Measurements from ENCODE around the gene LSR.

LSR gene, protein sequence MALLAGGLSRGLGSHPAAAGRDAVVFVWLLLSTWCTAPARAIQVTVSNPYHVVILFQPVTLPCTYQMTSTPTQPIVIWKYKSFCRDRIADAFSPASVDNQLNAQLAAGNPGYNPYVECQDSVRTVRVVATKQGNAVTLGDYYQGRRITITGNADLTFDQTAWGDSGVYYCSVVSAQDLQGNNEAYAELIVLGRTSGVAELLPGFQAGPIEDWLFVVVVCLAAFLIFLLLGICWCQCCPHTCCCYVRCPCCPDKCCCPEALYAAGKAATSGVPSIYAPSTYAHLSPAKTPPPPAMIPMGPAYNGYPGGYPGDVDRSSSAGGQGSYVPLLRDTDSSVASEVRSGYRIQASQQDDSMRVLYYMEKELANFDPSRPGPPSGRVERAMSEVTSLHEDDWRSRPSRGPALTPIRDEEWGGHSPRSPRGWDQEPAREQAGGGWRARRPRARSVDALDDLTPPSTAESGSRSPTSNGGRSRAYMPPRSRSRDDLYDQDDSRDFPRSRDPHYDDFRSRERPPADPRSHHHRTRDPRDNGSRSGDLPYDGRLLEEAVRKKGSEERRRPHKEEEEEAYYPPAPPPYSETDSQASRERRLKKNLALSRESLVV

DNA sequence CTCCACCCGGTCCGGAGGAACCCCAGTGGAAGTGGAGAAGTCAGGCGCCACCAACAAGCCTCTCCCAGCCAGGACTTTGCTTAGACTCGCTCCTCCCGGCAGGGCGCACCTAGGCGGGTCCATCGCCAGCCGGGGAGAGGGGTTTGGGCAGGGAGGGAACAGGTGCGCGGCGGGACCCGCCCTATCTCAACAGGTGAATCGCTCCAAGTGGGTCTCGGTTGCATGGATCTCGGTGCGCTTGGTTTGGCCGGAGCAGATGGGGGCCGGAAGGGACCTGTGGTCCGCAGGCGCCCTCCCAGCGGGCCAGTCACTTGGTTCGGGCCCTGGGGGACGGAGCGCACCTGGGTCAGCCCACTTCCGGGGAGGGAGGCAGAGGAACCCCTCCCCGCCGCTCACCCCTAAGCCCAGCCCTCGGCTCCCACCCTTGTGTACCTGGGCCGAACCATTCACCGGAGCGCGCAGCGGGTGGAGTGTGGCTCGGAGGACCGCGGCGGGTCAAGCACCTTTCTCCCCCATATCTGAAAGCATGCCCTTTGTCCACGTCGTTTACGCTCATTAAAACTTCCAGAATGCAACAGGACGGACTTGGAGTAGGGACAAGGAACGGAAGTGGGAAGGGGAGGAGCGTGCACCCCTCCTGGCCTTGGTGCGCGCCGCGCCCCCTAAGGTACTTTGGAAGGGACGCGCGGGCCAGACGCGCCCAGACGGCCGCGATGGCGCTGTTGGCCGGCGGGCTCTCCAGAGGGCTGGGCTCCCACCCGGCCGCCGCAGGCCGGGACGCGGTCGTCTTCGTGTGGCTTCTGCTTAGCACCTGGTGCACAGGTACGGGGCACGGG is at the start of gene LSR:
LSR (plus strand) TSS at position 693 of the 836 bp plus-strand sequence; CDS start at position 714, 21 bp downstream.
- peak; percentile 51 to 58 for DNase-seq (ENCODE audit: low read depth in 2 of 2)

- DNase-seq (ENCODE audit: low read depth in 2 of 2): no peak
These were observed 49.3 kb upstream of the LSR start for GRCh38 chr19:35199481-35199880.

- DNase-seq (ENCODE audit: low read depth in 2 of 2): no peak
These were observed 45.8 kb upstream of the LSR start for GRCh38 chr19:35202722-35203688.

GRCh38 chr19:35204799-35205732 is 43.7 kb upstream of the LSR start:
- DNase-seq (ENCODE audit: low read depth in 2 of 2): no peak

DNA sequence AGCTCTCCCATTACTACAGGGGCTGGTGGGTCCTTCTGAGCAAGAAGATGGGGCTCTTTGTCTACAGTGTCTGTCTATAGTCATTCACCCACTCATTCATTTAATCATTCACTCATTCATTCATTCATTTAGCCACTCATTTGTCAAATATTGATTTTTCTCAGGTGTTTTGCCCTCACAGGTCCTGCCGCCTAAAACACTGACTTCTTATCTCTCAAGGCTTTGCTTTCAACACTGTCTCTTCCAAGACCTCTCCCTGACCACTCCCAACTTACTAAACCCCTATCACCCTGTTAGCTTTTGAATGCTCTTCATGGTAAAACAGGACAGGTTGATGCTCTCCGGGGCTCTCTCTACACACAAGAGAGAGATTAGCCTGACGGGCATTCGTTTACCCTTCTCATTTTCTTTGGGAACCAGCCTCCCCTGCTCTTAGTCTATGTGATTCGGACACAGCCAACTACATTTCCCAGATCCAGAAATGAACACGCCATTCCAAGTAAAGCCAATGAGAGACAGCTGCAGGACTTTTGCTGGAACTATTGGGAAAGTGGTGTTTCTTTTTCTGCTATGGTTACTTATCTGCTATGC is 43.0 kb upstream of the LSR start:
- no peak for DNase-seq (ENCODE audit: low read depth in 2 of 2)

GRCh38 chr19:35206379-35206778 is 42.4 kb upstream of the LSR start:
- peak in 1 of 2 donors; percentile 31 for DNase-seq (ENCODE audit: low read depth in 2 of 2)

- DNase-seq (ENCODE audit: low read depth in 2 of 2): no peak
These were observed 41.9 kb upstream of the LSR start for GRCh38 chr19:35206855-35207254.

DNA sequence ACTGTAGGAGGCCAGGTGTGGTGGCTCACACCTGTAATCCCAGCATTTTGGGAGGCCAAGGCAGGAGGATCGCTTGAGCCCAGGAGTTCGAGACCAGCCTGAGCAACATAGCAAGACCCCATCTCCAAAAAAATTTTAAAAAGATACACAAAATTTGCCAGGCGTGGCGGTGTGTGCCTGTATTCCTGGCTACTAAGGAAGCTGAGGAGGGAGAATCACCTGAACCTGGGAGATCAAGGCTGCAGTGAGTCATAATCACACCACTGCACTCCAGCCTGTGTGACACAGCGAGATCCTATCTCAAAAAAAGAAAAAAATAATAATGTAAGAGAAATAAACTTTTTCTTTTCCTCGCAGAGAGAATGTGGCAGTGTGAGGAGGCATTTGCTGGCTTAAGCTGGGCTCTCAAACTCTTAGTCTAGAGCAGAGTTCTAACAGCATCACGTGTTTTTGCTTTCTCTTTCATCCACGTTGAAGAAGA is 41.4 kb upstream of the LSR start:
- DNase-seq (ENCODE audit: low read depth in 2 of 2): no peak

GRCh38 chr19:35208121-35208520 is 40.7 kb upstream of the LSR start:
- DNase-seq (ENCODE audit: low read depth in 2 of 2): no peak

DNA sequence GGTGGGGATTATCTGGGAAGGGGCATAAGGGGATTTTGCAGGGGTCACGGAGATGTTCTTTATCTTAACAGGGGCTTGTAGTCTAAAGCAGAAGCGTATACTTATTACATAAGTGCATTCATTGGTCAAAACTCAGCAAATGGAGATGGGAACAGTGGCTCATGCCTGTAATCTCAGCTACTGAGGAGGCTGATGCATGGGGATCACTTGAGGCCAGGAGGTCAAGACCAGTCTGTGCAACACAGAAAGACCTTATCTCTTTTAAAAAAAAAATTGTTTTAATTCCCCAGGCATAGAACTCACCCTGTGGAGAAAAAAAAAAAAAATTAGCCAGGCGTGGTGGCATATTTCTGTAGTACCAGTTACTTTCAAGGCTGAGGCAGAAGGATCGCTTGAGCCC is 39.2 kb upstream of the LSR start:
- no peak for DNase-seq (ENCODE audit: low read depth in 2 of 2)

DNA sequence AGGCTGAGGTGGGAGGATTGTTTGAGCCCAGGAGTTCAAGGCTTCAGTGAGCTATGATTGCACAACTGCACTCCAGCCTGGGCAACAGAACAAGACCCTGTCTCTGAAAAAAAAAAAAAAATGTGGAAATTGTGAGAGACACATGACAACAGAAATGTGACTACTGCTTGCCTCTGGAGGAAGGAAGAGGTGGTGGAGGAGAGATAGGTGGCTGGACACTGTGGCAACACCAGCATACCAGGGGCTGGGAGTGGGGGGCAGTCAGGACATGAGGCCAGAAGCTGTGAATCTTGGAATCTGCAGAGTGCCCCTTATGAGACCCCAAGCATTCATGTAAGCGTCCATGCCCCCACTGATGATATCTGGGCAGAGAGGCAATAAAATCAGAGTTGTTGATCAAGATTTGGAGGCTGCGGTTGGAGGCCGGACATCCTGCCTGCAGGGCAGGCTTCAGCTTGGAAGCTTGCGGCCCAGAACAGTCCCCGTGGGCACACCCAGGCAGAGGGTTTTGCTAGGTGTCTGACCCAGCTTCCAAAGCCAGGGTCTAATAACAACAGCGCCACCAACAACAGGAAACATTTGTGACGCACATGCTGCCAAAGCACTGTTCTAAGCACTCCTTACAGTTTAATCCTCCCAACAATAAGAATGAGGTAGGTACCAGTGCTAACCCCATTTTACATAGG is 37.1 kb upstream of the LSR start:
- DNase-seq (ENCODE audit: low read depth in 2 of 2): peak; percentile 40 to 49

DNA sequence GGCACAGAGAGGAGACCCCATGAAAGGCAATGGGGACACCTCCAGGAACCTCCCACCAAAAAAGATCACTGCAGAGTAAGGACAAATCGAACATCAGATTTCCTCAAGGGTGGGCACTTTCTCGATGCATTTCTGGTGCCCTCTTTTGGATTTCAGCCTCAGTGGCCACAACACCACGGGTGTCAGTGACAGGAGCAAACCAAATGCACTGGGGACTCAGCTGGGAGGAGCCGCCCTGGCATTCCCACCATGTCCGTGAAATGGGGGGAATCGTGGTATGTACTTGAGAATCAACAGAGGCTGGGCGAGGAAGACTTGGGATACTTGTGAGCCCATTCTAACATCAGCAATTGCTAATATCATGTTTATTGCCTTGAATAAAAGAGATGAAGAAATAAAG is 36.6 kb upstream of the LSR start:
- no peak for DNase-seq (ENCODE audit: low read depth in 2 of 2)

DNA sequence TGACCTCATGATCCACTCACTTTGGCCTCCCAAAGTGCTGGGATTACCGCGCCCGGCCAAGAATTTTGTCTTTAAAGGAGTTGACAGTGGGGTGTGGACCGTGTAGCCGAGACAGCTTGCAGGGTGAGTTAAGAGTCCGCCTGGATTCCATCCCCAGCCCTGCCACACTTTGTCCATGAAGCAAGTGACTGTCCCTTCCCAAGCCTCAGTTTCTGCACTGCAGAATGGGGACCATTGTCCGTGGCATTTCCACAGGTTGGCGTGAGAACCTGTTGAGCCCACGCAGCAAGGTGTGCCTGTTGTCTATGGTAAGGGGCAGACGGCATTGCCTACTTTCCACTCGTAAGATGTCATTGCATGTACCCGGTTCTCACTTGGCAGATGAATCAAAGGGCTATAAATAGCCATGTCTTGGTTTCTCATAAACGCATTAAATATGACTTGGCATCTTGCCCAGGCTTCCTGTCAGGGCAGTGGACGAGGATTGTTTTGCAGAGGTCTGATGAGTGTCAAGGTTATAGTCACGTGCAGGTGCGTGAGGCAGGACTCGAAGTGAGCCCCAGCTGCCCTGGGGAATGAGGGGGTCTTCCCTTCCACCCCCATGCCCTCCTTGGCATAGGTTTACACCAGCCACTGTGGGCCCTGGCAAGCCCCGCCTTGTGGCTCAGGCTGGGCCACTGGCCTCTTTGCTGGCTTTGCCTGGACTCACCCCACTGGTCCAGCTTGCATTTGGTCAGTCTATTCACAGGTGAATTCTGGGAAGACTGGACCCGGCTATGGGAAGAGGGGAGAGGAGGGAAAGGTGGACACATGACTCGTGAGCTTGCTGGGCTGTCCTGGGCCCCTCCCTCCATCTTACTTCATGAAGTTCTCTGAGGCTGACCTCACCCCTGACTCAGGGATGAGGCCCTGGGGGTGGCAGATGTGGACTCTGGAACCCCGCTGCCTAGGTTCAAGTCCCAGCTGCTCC is 34.9 kb upstream of the LSR start:
- DNase-seq (ENCODE audit: low read depth in 2 of 2): peak; percentile 49 to 71

DNA sequence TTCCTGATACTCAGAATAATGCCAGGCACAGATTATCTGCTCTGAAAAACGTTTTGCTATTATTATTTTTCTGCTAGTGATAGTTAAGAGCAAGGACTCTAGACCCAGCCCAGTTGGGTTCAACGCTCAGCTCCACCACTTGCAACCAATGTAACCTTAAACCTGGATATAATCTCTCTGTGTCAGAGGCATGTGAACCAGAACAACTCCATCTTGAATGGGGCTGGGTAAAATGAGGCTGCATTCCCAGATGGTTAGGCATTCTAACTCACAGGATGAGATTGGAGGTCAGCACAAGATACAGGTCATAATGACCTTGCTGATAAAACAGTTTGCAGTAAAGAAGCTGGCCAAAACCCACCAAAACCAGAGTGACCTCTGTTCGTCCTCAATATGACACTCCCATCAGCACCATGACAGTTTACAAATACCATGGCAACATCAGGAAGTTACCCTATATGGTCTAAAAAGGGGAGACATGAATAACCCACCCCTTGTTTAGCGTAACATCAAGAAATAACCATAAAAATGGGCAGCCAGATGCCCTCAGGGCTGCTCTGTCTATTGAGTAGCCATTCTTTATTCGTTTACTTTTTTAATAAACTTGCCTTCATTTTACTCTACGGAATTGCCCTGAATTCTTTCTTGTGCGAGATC is 33.9 kb upstream of the LSR start:
- DNase-seq (ENCODE audit: low read depth in 2 of 2): no peak

- DNase-seq (ENCODE audit: low read depth in 2 of 2): no peak
These were observed 32.6 kb upstream of the LSR start for GRCh38 chr19:35216016-35216832.
